IPS DF 19.7 (cell line): ENCODE data around the gene KCNG2.
"Not testable (repeated sequence)": the region's sequence is repeated elsewhere in the genome, so short reads cannot be mapped to it uniquely, and the experiment has no call there.

Experiments
- DNase-seq: peaks from one replicate; pipeline ENCODE4 v3.0.0-alpha.2; 2013; ENCODE audit warnings: low read depth, low spot score

Gene KCNG2

GRCh38 chr18:79797518-79798345 is at the start of gene KCNG2:
Gene KCNG2, plus strand, starts transcription at chr18:79797938. Its CDS starts 65,730 bp downstream, at chr18:79863668.
- DNase-seq: no peak

- no peak for DNase-seq
These were observed 49.2 kb upstream of the KCNG2 start for GRCh38 chr18:79748321-79749180.

GRCh38 chr18:79749251-79750191 is 48.2 kb upstream of the KCNG2 start:
- no peak for DNase-seq

GRCh38 chr18:79750980-79751571 is 46.7 kb upstream of the KCNG2 start:
- DNase-seq: no peak

GRCh38 chr18:79751918-79752578 is 45.7 kb upstream of the KCNG2 start:
- not testable (repeated sequence) for DNase-seq

- DNase-seq: not testable (repeated sequence)
These were observed 44.8 kb upstream of the KCNG2 start for GRCh38 chr18:79752946-79753345.

- no peak for DNase-seq
These were observed 44.3 kb upstream of the KCNG2 start for GRCh38 chr18:79753391-79753851.

GRCh38 chr18:79754022-79754761 is 43.5 kb upstream of the KCNG2 start:
- DNase-seq: no peak

- DNase-seq: no peak
These were observed 42.8 kb upstream of the KCNG2 start for GRCh38 chr18:79754831-79755351.

GRCh38 chr18:79755496-79756142 is 42.1 kb upstream of the KCNG2 start:
- no peak for DNase-seq

- DNase-seq: no peak
These were observed 41.6 kb upstream of the KCNG2 start for GRCh38 chr18:79756143-79756500.

- DNase-seq: no peak
These were observed 40.9 kb upstream of the KCNG2 start for GRCh38 chr18:79756826-79757225.

- DNase-seq: no peak
These were observed 37.4 kb upstream of the KCNG2 start for GRCh38 chr18:79760348-79760747.

GRCh38 chr18:79760881-79761280 is 36.9 kb upstream of the KCNG2 start:
- DNase-seq: no peak

GRCh38 chr18:79763407-79763806 is 34.3 kb upstream of the KCNG2 start:
- DNase-seq: no peak

- DNase-seq: no peak
These were observed 33.6 kb upstream of the KCNG2 start for GRCh38 chr18:79764131-79764530.

- no peak for DNase-seq
These were observed 32.1 kb upstream of the KCNG2 start for GRCh38 chr18:79765491-79766245.

GRCh38 chr18:79766308-79766707 is 31.4 kb upstream of the KCNG2 start:
- DNase-seq: no peak
